Cardiac fibroblast (primary cell): ENCODE results near the gene MCM5.
A peak's percentile ranks its signal among the peaks of the same experiment; 100 is the strongest.

ENCODE experiments used
- DNase-seq, 2 donors: peaks; one replicate each; pipeline versions ENCODE4 v3.0.0 to v3.0.0-alpha.2; 2010; ENCODE audit warnings: low read depth in 2 of 2
- H3K4me3 ChIP-seq, 2 donors: replicated peaks in 1 of 2; 1 replicate in 1 of 2; 2 replicates in 1 of 2; pipeline ENCODE4 v1.5.1; 2011; ENCODE audit warnings: low read depth in 2 of 2, low read length in 2 of 2, mild to moderate bottlenecking in 2 of 2, moderate library complexity in 1 of 2
- CTCF ChIP-seq: IDR thresholded peaks from one replicate; pipeline ENCODE4 v1.5.1; 2011; ENCODE audit warnings: low read depth, mild to moderate bottlenecking, low read length, inconsistent platforms

MCM5 gene

GRCh38 chr22:35379146-35379993 is 20.6 kb upstream of the MCM5 start:
- DNase-seq: no peak
- H3K4me3 ChIP-seq: no peak overlapping the region
- no peak for TF ChIP-seq CTCF

- peak in 1 of 2 donors; percentile 75 for DNase-seq
- no peak for TF ChIP-seq CTCF
- H3K4me3 ChIP-seq: no peak overlapping the region
Measured at GRCh38 chr22:35380013-35380412, 19.9 kb upstream of the MCM5 start.

- no peak for TF ChIP-seq CTCF
- peak within 1 kb of the TSS; percentile 87 to 95 for H3K4me3 ChIP-seq
- peak; percentile 91 to 97 for DNase-seq
Measured at GRCh38 chr22:35380537-35381423, 19.2 kb upstream of the MCM5 start, which contains the start of gene HMOX1. Gene HMOX1 (plus strand): TSS chr22:35381096. CDS start chr22:35381174, 78 bp downstream.

- H3K4me3 ChIP-seq: peak overlapping the region; percentile 87 to 95
- no peak for DNase-seq
- no peak for TF ChIP-seq CTCF
Measured at GRCh38 chr22:35381424-35382009, 18.4 kb upstream of the MCM5 start.

GRCh38 chr22:35383679-35384071 is 16.3 kb upstream of the MCM5 start:
- no peak for DNase-seq
- H3K4me3 ChIP-seq: no peak overlapping the region
- TF ChIP-seq CTCF: no peak

- no peak for TF ChIP-seq CTCF
- no peak overlapping the region for H3K4me3 ChIP-seq
Measured at GRCh38 chr22:35384527-35384926, 15.4 kb upstream of the MCM5 start.

More at GRCh38 chr22:35384527-35384926, 15.4 kb upstream of the MCM5 start:
- no peak for DNase-seq
